ENCODE data around the gene VPS45. TPM values are rescaled to one million over a fixed set of nuclear protein-coding genes. Genes with fewer than 3 reads are reported as not detected.

The VPS45 gene
- total RNA-seq, 1 experiment from 2014 or later = 30.3 TPM

- H3K27ac ChIP-seq = no peak overlapping the region
- no peak overlapping the region for H2AFZ ChIP-seq
- ChIA-PET CTCF (no interaction called here), POLR2A (ENCODE audit: unreplicated experiment) (interaction anchor here (0.7 kb wide), 1 partner anchor 212 kb away, joined by 5 read pairs; no protein-coding TSS in a partner anchor)
- no peaks in the 10 kb centered on the region for H3K79me2 ChIP-seq (ENCODE audit: low read depth)
- no peaks in the 10 kb centered on the region for H3K9me2 ChIP-seq (ENCODE audit: insufficient read depth)
- TF ChIP-seq EZH2 (IDR thresholded peaks at IDR 0.05; ENCODE audit: low read depth) (no peak), CTCF (conservative IDR thresholded peaks at IDR 0.05) (no peak)
- intact Hi-C loops (cut with micrococcal nuclease; ENCODE audit: unreplicated experiment) = no loop called here
- no peaks in the 10 kb centered on the region for H3K36me3 ChIP-seq (ENCODE audit: low read depth)
- no peaks in the 10 kb centered on the region for H3K9me3 ChIP-seq (ENCODE audit: insufficient read depth, low read depth)
- no peak overlapping the region for H3K4me2 ChIP-seq
- H3K4me3 ChIP-seq = no peak overlapping the region
- H4K20me1 ChIP-seq (ENCODE audit: insufficient read depth) = no peaks in the 10 kb centered on the region
- H3K27me3 ChIP-seq (ENCODE audit: insufficient read depth, low read depth) = no peaks in the 10 kb centered on the region
- H3F3A ChIP-seq (ENCODE audit: insufficient read depth, low read depth) = no peaks in the 10 kb centered on the region
- no peaks in the 10 kb centered on the region for H3K4me1 ChIP-seq (replicated peaks; ENCODE audit: insufficient read depth)
- BruUV-seq (replicated peaks) = no TSS peak
- DNase-seq = no peak
Measured at GRCh38 chr1:150171801-150172200, 104.2 kb downstream of the VPS45 start.

GRCh38 chr1:150173141-150173585 lies 105.6 kb downstream of the VPS45 start:
- no peaks in the 10 kb centered on the region for H3K27me3 ChIP-seq (ENCODE audit: insufficient read depth, low read depth)
- intact Hi-C loops (cut with micrococcal nuclease; ENCODE audit: unreplicated experiment) = no loop called here
- H3K4me3 ChIP-seq = no peak overlapping the region
- no peaks in the 10 kb centered on the region for H3K4me1 ChIP-seq (replicated peaks; ENCODE audit: insufficient read depth)
- H2AFZ ChIP-seq = no peak overlapping the region
- H3K9me2 ChIP-seq (ENCODE audit: insufficient read depth) = no peaks in the 10 kb centered on the region
- H3K36me3 ChIP-seq (ENCODE audit: low read depth) = no peaks in the 10 kb centered on the region
- no peaks in the 10 kb centered on the region for H3K9me3 ChIP-seq (ENCODE audit: insufficient read depth, low read depth)
- BruUV-seq (replicated peaks) = no TSS peak
- no peak overlapping the region for H3K27ac ChIP-seq
- DNase-seq = no peak
- ChIA-PET POLR2A (ENCODE audit: unreplicated experiment) (no interaction called here), CTCF (interaction anchor here (0.7 kb wide), 1 partner anchor 213 kb away, joined by 7 read pairs; no protein-coding TSS in a partner anchor)
- no peak overlapping the region for H3K4me2 ChIP-seq
- H4K20me1 ChIP-seq (ENCODE audit: insufficient read depth) = no peaks in the 10 kb centered on the region
- no peaks in the 10 kb centered on the region for H3F3A ChIP-seq (ENCODE audit: insufficient read depth, low read depth)
- H3K79me2 ChIP-seq (ENCODE audit: low read depth) = no peaks in the 10 kb centered on the region
- TF ChIP-seq CTCF (conservative IDR thresholded peaks at IDR 0.05) = no peak
- no peak for TF ChIP-seq EZH2 (IDR thresholded peaks at IDR 0.05; ENCODE audit: low read depth)

DNA sequence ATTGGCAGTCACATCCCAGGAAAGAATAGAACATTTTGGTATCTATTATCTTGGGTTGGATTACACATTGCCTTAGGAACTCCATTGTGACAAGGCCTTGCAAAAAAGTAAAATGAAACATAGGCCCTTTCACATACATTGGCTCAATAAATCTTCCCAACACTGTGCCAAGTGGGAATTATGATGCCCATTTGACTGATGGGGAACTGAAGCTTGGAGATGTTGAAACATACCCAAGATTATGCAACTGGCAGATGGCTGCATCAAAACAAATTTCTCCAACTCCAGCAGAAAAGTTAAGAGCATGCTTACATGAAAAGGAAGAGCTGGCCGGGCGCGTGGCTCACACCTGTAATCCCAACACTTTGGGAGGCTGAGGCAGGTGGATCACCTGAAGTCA lies 109.0 kb downstream of the VPS45 start:
- Histone ChIP-seq H3K9me2 (ENCODE audit: insufficient read depth) (no peaks in the 10 kb centered on the region), H3K4me1 (replicated peaks; ENCODE audit: insufficient read depth) (no peaks in the 10 kb centered on the region), H3K36me3 (ENCODE audit: low read depth) (no peaks in the 10 kb centered on the region), H4K20me1 (ENCODE audit: insufficient read depth) (no peaks in the 10 kb centered on the region), H3K4me2 (no peak overlapping the region), H3F3A (ENCODE audit: insufficient read depth, low read depth) (no peaks in the 10 kb centered on the region), H3K27me3 (ENCODE audit: insufficient read depth, low read depth) (no peaks in the 10 kb centered on the region), H3K4me3 (no peak overlapping the region), H3K27ac (no peak overlapping the region), H3K79me2 (ENCODE audit: low read depth) (no peaks in the 10 kb centered on the region), H3K9me3 (ENCODE audit: insufficient read depth, low read depth) (no peaks in the 10 kb centered on the region), H2AFZ (no peak overlapping the region)
- ChIA-PET POLR2A (ENCODE audit: unreplicated experiment) (no interaction called here), CTCF (no interaction called here)
- no TSS peak for BruUV-seq (replicated peaks)
- DNase-seq = no peak
- intact Hi-C loops (cut with micrococcal nuclease; ENCODE audit: unreplicated experiment) = no loop called here
- TF ChIP-seq CTCF (conservative IDR thresholded peaks at IDR 0.05) (no peak), EZH2 (IDR thresholded peaks at IDR 0.05; ENCODE audit: low read depth) (no peak)

Data from PC-9 (cell line).